COLO829 (cell line): ENCODE data around the gene CLN5.
"Not testable (repeated sequence)": the region's sequence is repeated elsewhere in the genome, so short reads cannot be mapped to it uniquely, and the experiment has no call there.

ENCODE experiments used
- DNase-seq: peaks from one replicate; pipeline ENCODE4 v3.0.0; 2012; ENCODE audit warnings: low spot score

Gene CLN5

DNA sequence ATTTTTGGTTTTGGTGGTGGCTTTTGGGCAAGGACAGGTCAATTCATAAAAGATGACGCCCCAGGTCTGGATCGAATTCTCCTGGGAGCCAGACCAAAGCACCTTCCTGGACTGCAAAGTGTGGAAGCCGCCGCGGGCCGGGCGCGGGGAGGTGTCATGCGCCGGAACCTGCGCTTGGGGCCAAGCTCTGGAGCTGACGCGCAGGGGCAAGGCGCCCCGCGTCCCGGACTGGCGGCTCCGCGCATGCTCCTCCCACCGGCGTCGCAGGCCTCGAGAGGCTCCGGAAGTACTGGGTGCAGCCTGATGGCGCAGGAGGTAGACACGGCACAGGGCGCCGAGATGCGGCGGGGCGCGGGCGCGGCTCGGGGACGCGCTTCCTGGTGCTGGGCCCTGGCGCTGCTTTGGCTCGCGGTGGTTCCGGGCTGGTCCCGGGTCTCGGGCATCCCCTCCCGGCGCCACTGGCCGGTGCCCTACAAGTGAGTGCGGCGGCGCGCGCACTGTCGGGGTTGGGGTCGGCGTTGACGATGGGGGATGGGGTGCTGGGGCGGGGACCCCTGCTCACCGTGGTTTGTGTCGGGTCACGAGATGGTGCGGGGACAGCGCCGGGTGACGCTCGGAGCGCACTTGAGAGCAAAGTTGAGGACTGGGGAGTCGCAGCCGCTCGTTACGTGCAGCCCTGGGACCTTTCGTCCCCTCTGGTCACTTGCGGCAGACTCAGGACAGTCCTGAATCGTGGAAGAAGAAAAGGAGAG lies at the start of gene CLN5:
TSS of gene CLN5 (plus strand) at position 286 of the 752 bp plus-strand sequence. CDS start at position 304, 18 bp downstream.
- DNase-seq: peak; percentile 78

- no peak for DNase-seq
Observed at GRCh38 chr13:76942363-76942762, 49.5 kb upstream of the CLN5 start.

GRCh38 chr13:76943646-76944045 lies 48.2 kb upstream of the CLN5 start:
- no peak for DNase-seq

- peak; percentile 17 for DNase-seq
Observed at GRCh38 chr13:76944456-76944855, 47.4 kb upstream of the CLN5 start.

DNA sequence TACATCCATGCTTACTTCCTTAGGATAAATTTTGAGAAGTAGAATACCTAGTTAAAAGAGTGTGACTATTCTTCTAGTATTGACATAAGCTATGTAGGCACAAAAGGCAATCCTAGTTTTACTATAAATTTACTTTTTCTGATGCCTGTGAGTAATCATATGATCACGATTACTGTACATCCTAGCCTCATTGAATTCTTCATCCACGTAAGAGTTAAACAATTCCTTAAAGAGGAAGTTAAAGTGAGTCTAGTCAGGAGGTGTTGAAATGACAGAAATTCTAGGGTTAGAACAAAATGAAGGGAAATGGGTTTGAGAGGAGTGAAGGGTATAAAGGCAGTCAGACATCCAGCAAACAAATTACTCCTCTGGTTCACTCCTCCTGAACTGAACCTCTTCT lies 43.7 kb upstream of the CLN5 start, which contains the start of gene ACOD1:
TSS of gene ACOD1 (plus strand) at position 363 of the 400 bp plus-strand sequence. CDS start 48 bp downstream, outside the sequence.
- no peak for DNase-seq

DNA sequence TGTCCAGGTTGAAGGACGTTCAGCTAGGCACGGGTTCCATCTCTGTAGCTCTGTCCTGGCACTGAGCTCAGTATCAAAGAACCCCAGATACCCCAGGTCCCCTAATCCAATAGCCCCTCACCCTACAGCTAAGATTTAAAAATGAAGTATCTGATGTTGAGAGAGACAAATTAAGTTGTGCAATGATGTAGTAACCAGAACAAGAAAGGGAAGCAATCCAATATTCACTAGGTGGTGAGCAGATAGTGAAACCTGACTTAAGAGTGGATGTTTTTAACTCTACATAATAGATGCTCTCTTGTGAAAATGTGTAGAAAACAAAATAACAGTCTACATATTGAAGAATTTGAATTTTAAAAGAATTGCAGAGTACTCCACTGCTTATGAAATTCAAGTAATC lies 41.8 kb upstream of the CLN5 start:
- no peak for DNase-seq

GRCh38 chr13:76953968-76954367 lies 37.9 kb upstream of the CLN5 start:
- peak; percentile 38 for DNase-seq

DNA sequence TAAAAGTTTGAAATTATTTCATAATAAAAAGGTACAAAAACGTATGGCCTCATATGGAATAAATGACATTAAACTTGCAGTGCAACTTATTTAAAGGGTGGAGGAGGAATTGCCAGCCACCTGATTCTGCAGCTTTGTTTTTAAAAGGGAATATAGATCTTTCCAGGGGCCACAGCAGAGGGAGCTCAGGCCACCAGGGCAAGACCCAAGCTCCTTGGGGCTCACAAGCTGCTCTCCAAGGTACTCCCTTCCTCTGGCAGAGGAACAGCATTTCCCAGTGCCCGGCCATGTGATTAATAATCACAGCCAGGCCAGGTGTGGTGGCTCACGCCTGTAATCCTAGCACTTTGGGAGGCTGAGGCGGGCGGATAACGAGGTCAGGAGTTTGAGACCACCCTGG lies 37.3 kb upstream of the CLN5 start:
- no peak for DNase-seq

GRCh38 chr13:76955193-76955592 lies 36.7 kb upstream of the CLN5 start:
- no peak for DNase-seq

GRCh38 chr13:76955661-76956060 lies 36.2 kb upstream of the CLN5 start:
- DNase-seq: no peak

- DNase-seq: no peak
Observed at GRCh38 chr13:76958841-76959432, 32.9 kb upstream of the CLN5 start.

DNA sequence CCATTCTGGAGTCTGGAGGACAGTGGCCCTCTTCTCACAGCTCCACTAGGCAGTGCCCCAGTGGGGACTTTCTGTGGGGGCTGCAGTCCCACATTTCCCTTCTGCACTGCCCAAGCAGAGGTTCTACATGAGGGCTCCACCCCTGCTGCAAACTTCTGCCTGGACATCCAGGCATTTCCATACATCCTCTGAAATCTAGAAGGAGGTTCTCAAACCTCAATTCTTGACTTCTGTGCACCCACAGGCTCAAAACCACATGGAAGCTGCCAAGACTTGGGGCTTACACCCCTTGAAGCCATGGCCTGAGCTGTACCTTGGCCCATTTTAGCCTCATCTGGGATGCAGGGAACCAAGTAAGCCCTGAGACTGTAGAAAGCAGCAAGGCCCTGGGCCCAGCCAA lies 32.1 kb upstream of the CLN5 start:
- not testable (repeated sequence) for DNase-seq

DNA sequence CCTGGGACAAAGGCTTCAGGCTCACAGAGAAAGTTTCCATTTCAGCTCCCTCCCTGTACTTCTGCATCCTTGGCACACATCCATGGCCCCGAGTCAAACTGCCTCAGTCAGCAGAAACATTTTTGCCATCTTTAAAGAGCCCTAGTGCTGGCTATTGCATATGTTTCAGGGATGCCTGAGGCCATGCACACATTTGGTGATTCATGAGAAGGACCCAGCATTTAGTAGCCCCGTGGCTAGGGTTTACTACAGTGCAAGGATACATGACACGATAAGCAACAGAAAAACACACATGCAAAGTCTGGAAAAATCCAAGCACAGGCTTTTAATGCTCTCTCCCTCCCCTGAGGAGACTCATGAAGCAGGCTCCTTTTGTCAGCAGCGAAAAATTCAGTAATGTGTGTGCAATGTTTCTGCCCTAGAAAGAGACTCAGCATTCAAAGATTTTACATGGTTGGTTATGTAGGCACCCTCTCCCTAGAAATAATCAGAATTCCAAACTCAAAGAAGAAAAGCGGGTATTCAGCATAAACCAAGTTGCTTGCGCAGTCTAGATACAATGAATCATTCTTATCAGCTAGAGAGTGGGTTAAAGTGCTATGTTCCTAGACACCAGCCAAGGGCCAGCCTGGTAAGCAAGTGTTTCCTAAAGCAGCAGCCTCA lies 26.0 kb upstream of the CLN5 start:
- peak; percentile 94 for DNase-seq

- DNase-seq: no peak
Observed at GRCh38 chr13:76967031-76967430, 24.9 kb upstream of the CLN5 start.

DNA sequence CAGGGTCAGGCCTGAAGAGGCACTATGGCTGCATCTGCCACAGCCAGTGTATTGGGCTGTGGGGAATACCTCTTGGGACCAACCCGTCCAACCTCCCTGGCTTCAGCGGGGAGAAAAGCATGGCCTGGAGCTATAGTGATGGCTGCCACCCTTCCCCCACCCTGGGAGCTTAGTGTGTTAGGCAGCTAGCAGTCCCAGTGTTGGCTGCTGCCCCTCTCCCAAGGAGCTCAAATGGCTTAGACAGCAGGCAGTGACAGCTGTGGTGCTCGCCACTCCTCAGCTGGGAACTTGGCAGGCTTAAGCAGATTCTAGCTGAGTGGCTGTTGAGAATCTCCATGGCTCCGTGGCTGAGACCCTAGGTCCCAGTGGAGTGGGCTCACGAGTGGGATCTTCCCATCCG lies 23.8 kb upstream of the CLN5 start:
- no peak for DNase-seq

DNA sequence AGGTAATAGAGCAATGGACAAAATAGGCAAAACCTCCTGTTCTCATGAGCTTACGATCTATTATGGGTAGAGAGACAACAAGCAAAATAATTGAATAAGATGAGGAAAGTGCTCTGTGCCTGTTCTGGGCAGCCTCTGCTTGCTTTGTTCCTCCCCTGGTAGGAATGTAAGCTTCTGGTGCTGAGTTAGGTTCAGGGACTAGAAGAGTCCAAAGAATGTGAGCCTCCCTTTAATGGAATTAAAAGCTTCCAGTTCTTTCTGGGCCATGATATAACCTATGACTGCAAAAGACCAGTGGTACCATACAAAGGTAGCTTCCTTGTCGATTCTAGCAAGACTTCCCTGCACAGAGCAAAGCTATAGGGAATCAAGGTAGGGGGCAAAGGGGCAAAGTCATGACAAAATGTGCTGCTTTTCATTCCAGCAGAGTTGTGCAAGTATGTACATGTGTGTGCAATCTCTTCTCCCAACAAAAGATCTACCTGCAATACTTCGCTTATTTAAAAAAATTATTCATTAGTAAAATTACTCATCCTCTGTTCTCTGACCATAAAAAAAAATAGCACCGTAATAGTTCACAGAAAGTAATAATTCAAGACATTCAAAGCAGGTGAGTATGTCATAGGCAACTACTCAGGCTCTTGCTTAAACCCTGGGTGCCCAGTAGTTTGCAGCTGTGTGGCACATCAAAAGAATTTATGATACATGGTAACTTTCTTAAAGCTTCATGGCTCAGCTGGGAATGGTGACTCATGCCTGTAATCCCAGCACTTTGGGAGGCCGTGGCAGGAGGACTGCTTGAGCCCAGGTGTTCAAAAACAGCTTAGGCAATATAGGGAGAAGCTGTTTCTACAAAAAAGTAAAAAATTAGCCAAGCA lies 22.2 kb upstream of the CLN5 start:
- no peak for DNase-seq

GRCh38 chr13:76971215-76971614 lies 20.7 kb upstream of the CLN5 start:
- no peak for DNase-seq

GRCh38 chr13:76971851-76972829 lies 19.7 kb upstream of the CLN5 start:
- DNase-seq: no peak

GRCh38 chr13:76973920-76974617 lies 17.8 kb upstream of the CLN5 start:
- no peak for DNase-seq

- no peak for DNase-seq
Observed at GRCh38 chr13:76974618-76974975, 17.3 kb upstream of the CLN5 start.
